ENCODE data around the gene TBKBP1.

Gene TBKBP1

GRCh38 chr17:47742319-47743181 lies 48.6 kb downstream of the TBKBP1 start:
- in situ Hi-C loops (cut with MboI; ENCODE audit: low sequenced_read_pairs, unreplicated experiment), result no loop called here
- TF ChIP-seq CTCF (IDR thresholded peaks at IDR 0.05; ENCODE audit: borderline replicate concordance, control extremely low read depth, extremely low read depth, insufficient read depth, missing control alignments), result peak; percentile 22
- DNase-seq (ENCODE audit: low spot score), result peak; percentile 72

- in situ Hi-C loops (cut with MboI; ENCODE audit: low sequenced_read_pairs, unreplicated experiment), result no loop called here
- peak; percentile 21 for DNase-seq (ENCODE audit: low spot score)
- TF ChIP-seq CTCF (IDR thresholded peaks at IDR 0.05; ENCODE audit: borderline replicate concordance, control extremely low read depth, extremely low read depth, insufficient read depth, missing control alignments), result no peak
Measured at GRCh38 chr17:47744168-47745036, 50.4 kb downstream of the TBKBP1 start.

GRCh38 chr17:47745037-47745380 lies 51.0 kb downstream of the TBKBP1 start:
- peak; percentile 25 for DNase-seq (ENCODE audit: low spot score)
- TF ChIP-seq CTCF (IDR thresholded peaks at IDR 0.05; ENCODE audit: borderline replicate concordance, control extremely low read depth, extremely low read depth, insufficient read depth, missing control alignments), result no peak
- in situ Hi-C loops (cut with MboI; ENCODE audit: low sequenced_read_pairs, unreplicated experiment), result no loop called here

- DNase-seq (ENCODE audit: low spot score), result no peak
- in situ Hi-C loops (cut with MboI; ENCODE audit: low sequenced_read_pairs, unreplicated experiment), result no loop called here
- no peak for TF ChIP-seq CTCF (IDR thresholded peaks at IDR 0.05; ENCODE audit: borderline replicate concordance, control extremely low read depth, extremely low read depth, insufficient read depth, missing control alignments)
Measured at GRCh38 chr17:47751471-47751870, 57.5 kb downstream of the TBKBP1 start.

GRCh38 chr17:47757386-47757785 lies 63.4 kb downstream of the TBKBP1 start:
- DNase-seq (ENCODE audit: low spot score), result no peak
- no peak for TF ChIP-seq CTCF (IDR thresholded peaks at IDR 0.05; ENCODE audit: borderline replicate concordance, control extremely low read depth, extremely low read depth, insufficient read depth, missing control alignments)
- in situ Hi-C loops (cut with MboI; ENCODE audit: low sequenced_read_pairs, unreplicated experiment), result no loop called here

- TF ChIP-seq CTCF (IDR thresholded peaks at IDR 0.05; ENCODE audit: borderline replicate concordance, control extremely low read depth, extremely low read depth, insufficient read depth, missing control alignments), result no peak
- DNase-seq (ENCODE audit: low spot score), result no peak
- in situ Hi-C loops (cut with MboI; ENCODE audit: low sequenced_read_pairs, unreplicated experiment), result no loop called here
Measured at GRCh38 chr17:47760409-47761140, 66.6 kb downstream of the TBKBP1 start.

Measured in GM13976 (cell line).